A549 (cell line): ENCODE measurements around the gene IGFBP2. TPM values are rescaled to one million over a fixed set of nuclear protein-coding genes. Genes with fewer than 3 reads are reported as not detected.
A peak's percentile ranks its signal among the peaks of the same experiment; 100 is the strongest.

Experiments used
- ATAC-seq, 2 experiments: fragments of 200-7000 bp in 1 of 2; fragments of >200 bp in 1 of 2; cut with Nextera tagmentation in 1 of 2; cut with Tn5 transposase in 1 of 2; 3 replicates each; pipeline versions ENCODE4 v1.8.0 to v1.9.1; 2018 to 2020; ENCODE audit warnings: mild to moderate bottlenecking in 1 of 2, moderate library complexity in 1 of 2
- CTCF ChIA-PET: fragments of 300-600 bp; sonication (Branson Sonifier 250); formaldehyde crosslinking; extraction: SDS; loops from one replicate; lab custom pipeline; 2021; ENCODE audit warnings: antibody characterized with exemption, inconsistent platforms; lab: Yijun Ruan, JAX
- POLR2A ChIA-PET: fragments of 350-600 bp; formaldehyde crosslinking; extraction: SDS; loops from one replicate; lab custom pipeline; 2021; ENCODE audit warnings: antibody characterized with exemption, inconsistent platforms; lab: Yijun Ruan, JAX
- DNase-seq, 2 experiments: peaks; one replicate each; pipeline versions ENCODE4 v3.0.0 to v3.0.0-alpha.2; 2011 to 2016; ENCODE audit warnings: low read depth in 1 of 2, low spot score in 1 of 2
- FAIRE-seq: peaks from 2 replicates; lab custom pipeline; 2011; peaks lifted over from hg19 to GRCh38; lab: Jason Lieb, UNC
- H3K27ac ChIP-seq, 2 experiments: fragments of >200 bp; sonication (Bioruptor Twin); formaldehyde crosslinking; 3 replicates each; pipeline ENCODE4 v1.5.1; 2016 to 2017
- H3K4me1 ChIP-seq: fragments of >200 bp; sonication (Bioruptor Twin); formaldehyde crosslinking; 3 replicates; pipeline ENCODE4 v1.6.1; 2016
- H3K4me2 ChIP-seq: fragments of >200 bp; sonication (Bioruptor Twin); formaldehyde crosslinking; 3 replicates; pipeline ENCODE4 v1.6.1; 2016
- H3K4me3 ChIP-seq: fragments of >200 bp; sonication (Bioruptor Twin); formaldehyde crosslinking; 3 replicates; pipeline ENCODE4 v1.5.1; 2016
- H3K9me3 ChIP-seq: fragments of >200 bp; sonication (Bioruptor Twin); formaldehyde crosslinking; 3 replicates; pipeline ENCODE4 v1.6.1; 2016
- CTCF ChIP-seq: fragments of >200 bp; sonication (Bioruptor Twin); formaldehyde crosslinking; IDR thresholded peaks from 3 replicates; pipeline ENCODE4 v1.5.1; 2016
- EHF ChIP-seq: fragments of 250-450 bp; sonication (Bioruptor Pico); IDR thresholded peaks from 2 replicates; pipeline ENCODE4 v1.5.0; 2020; ENCODE audit warnings: mild to moderate bottlenecking
- ESRRA ChIP-seq: fragments of 150-350 bp; IDR thresholded peaks from 2 replicates; pipeline ENCODE4 v1.6.1; 2014; ENCODE audit warnings: mild to moderate bottlenecking, low read length, borderline replicate concordance
- GATA3 ChIP-seq: IDR thresholded peaks from 2 replicates; pipeline ENCODE4 v1.6.1; 2012; ENCODE audit warnings: borderline replicate concordance
- HES2 ChIP-seq: fragments of >200 bp; sonication (Bioruptor Twin); formaldehyde crosslinking; IDR thresholded peaks from 2 replicates; pipeline ENCODE4 v1.6.1; 2016
- HOXB13 ChIP-seq: fragments of 250-450 bp; sonication (Bioruptor Pico); IDR thresholded peaks from 2 replicates; pipeline ENCODE4 v1.5.0; 2020; ENCODE audit warnings: low read depth, mild to moderate bottlenecking, moderate library complexity
- MAFK ChIP-seq: fragments of 450-650 bp; IDR thresholded peaks from 2 replicates; pipeline ENCODE4 v1.6.1; 2014; ENCODE audit not compliant: partially characterized antibody
- PHF8 ChIP-seq: fragments of 200-600 bp; sonication (generic); IDR thresholded peaks from 2 replicates; pipeline ENCODE4 v1.6.1; 2016; ENCODE audit warnings: low read depth, mild to moderate bottlenecking, antibody characterized with exemption, moderate library complexity, borderline replicate concordance
- POLR2A ChIP-seq: IDR thresholded peaks from 2 replicates; pipeline ENCODE4 v1.6.1; 2012; ENCODE audit warnings: mild to moderate bottlenecking, low read length
- RAD21 ChIP-seq, 2 experiments: fragments of >200 bp in 1 of 2; sonication (Bioruptor Twin) in 1 of 2; formaldehyde crosslinking in 1 of 2; IDR thresholded peaks in 1 of 2; conservative IDR thresholded peaks in 1 of 2; 2 replicates in 1 of 2; 3 replicates in 1 of 2; pipeline ENCODE4 v1.6.1; 2012 to 2018; ENCODE audit warnings: inconsistent platforms in 1 of 2
- RNF2 ChIP-seq: fragments of 200-600 bp; sonication (generic); IDR thresholded peaks from 2 replicates; pipeline ENCODE4 v1.6.1; 2016; ENCODE audit warnings: low read depth, mild to moderate bottlenecking, antibody characterized with exemption, moderate library complexity, borderline replicate concordance
- SMC3 ChIP-seq: fragments of >200 bp; sonication (Bioruptor Twin); formaldehyde crosslinking; IDR thresholded peaks from 3 replicates; pipeline ENCODE4 v1.6.1; 2018; ENCODE audit warnings: inconsistent platforms
- TP53 ChIP-seq: fragments of 250-450 bp; sonication (Bioruptor Pico); IDR thresholded peaks from 2 replicates; pipeline ENCODE4 v1.5.0; 2021; ENCODE audit warnings: mild to moderate bottlenecking, moderate library complexity
- ZC3H11A ChIP-seq: fragments of 450-650 bp; IDR thresholded peaks from 2 replicates; pipeline ENCODE4 v1.6.1; 2014; ENCODE audit warnings: antibody characterized with exemption, mild to moderate bottlenecking
- ZNF302 ChIP-seq: fragments of 250-450 bp; sonication (Bioruptor Pico); IDR thresholded peaks from 2 replicates; pipeline ENCODE4 v1.9.0; 2021; ENCODE audit warnings: inconsistent platforms, mild to moderate bottlenecking, moderate library complexity
- WGBS: methylation state at CpG from one replicate; pipeline ENCODE4 v1.1.6; 2017; ENCODE audit errors: missing lambda C conversion rate; 5-methylcytosine and 5-hydroxymethylcytosine counted together
- polyA plus RNA-seq, 4 experiments: library from polyadenylated mRNA; depleted of rRNA in 3 of 4; stranded (reverse); fragments of >200 nt; fragmentation: RNase III in 1 of 4; extraction: RNeasy Plus Mini Kit Qiagen cat#74134 plus additional on column Dnase treatment in 1 of 4; gene quantifications; 2 replicates in 3 of 4; 3 replicates in 1 of 4; pipeline ENCODE4 v1.2.3, GENCODE V29; 2011 to 2017

Gene IGFBP2
- polyA plus RNA-seq, 2 of the 4 experiments (the other 2 are of a cell fraction): 26.1 to 34.9 TPM

- FAIRE-seq (no peak), ATAC-seq (no peak), DNase-seq (no peak)
- CTCF ChIA-PET: interaction anchor here (0.7 to 2.5 kb wide), 22 partner anchors 8 to 1092 kb away, joined by 3 to 12 read pairs (median 3); no protein-coding TSS in a partner anchor
- Histone ChIP-seq H3K4me3 (no peak overlapping the region), H3K4me2 (no peak overlapping the region), H3K4me1 (peaks cover 31% of the 10 kb centered on the region; the same call in 2 of the 3 replicates), H3K9me3 (no peaks in the 10 kb centered on the region), H3K27ac (no peak overlapping the region)
- POLR2A ChIA-PET: no interaction called here
- TF ChIP-seq ESRRA: no peak
- TF ChIP-seq RNF2: no peak
- TF ChIP-seq TP53: no peak
- TF ChIP-seq GATA3: no peak
- no peak for TF ChIP-seq HOXB13 (CRISPR knock-in tag)
- no peak for TF ChIP-seq EHF (CRISPR knock-in tag)
- no peak for TF ChIP-seq HES2
- 60% methylated on average over 6 of the region's 6 CpGs for WGBS
Observed at GRCh38 chr2:216698293-216698692, 65.1 kb downstream of the IGFBP2 start.

GRCh38 chr2:216698895-216699294 is 65.7 kb downstream of the IGFBP2 start:
- Histone ChIP-seq H3K9me3 (no peaks in the 10 kb centered on the region), H3K4me1 (peaks cover 25% of the 10 kb centered on the region; the same call in 2 of the 3 replicates), H3K4me2 (peak overlapping the region; percentile 27; the same call in 1 of the 3 replicates), H3K27ac (no peak overlapping the region), H3K4me3 (no peak overlapping the region)
- DNase-seq (peak; percentile 42 to 63), FAIRE-seq (peak; percentile 95), ATAC-seq (peak; percentile 65 to 78)
- POLR2A ChIA-PET: no interaction called here
- peak; percentile 79 for TF ChIP-seq SMC3
- TF ChIP-seq HOXB13 (CRISPR knock-in tag): no peak
- TF ChIP-seq CTCF: peak; percentile 70
- peak; percentile 82 to 83 for TF ChIP-seq RAD21 (conservative IDR thresholded peaks at IDR 0.05 in 1 of 2, IDR thresholded peaks at IDR 0.05 in 1 of 2)
- no peak for TF ChIP-seq PHF8
- CTCF ChIA-PET: interaction anchor here (0.7 to 2.5 kb wide), 21 partner anchors 9 to 1092 kb away, joined by 3 to 12 read pairs (median 3); no protein-coding TSS in a partner anchor
- 4% methylated on average over 5 of the region's 5 CpGs for WGBS

GRCh38 chr2:216700088-216700567 is 66.9 kb downstream of the IGFBP2 start:
- no peak overlapping the region for H3K4me2 ChIP-seq
- peaks cover 15% of the 10 kb centered on the region; the same call in 2 of the 3 replicates for H3K4me1 ChIP-seq
- H3K27ac ChIP-seq: no peak overlapping the region
- CTCF ChIA-PET: interaction anchor here (1.0 to 1.3 kb wide), 4 partner anchors 33 to 1013 kb away, joined by 3 to 7 read pairs (median 4); no protein-coding TSS in a partner anchor
- no peak for TF ChIP-seq ZC3H11A
- no peak for TF ChIP-seq MAFK
- no peak for TF ChIP-seq POLR2A
- 71% methylated on average over 7 of the region's 7 CpGs for WGBS
- ATAC-seq: no peak
- no peaks in the 10 kb centered on the region for H3K9me3 ChIP-seq
- H3K4me3 ChIP-seq: no peak overlapping the region
- FAIRE-seq: no peak
- POLR2A ChIA-PET: no interaction called here
- DNase-seq: no peak

- no peak for DNase-seq
- FAIRE-seq: no peak
- POLR2A ChIA-PET: no interaction called here
- no peak overlapping the region for H3K4me3 ChIP-seq
- TF ChIP-seq ZNF302: no peak
- TF ChIP-seq, all 56 proteins: peak for 0
- H3K9me3 ChIP-seq: no peaks in the 10 kb centered on the region
- 37% methylated on average over 5 of the region's 5 CpGs for WGBS
- ATAC-seq: no peak
- CTCF ChIA-PET: interaction anchor here (0.5 to 1.3 kb wide), 4 partner anchors 810 to 1012 kb away, joined by 3 to 7 read pairs (median 4); no protein-coding TSS in a partner anchor
- H3K27ac ChIP-seq: no peak overlapping the region
- 0 out of 3 replicates have a peak, but pooled peaks cover 8% of the 10 kb centered on the region for H3K4me1 ChIP-seq
- no peak overlapping the region for H3K4me2 ChIP-seq
Observed at GRCh38 chr2:216700781-216701180, 67.6 kb downstream of the IGFBP2 start.
